H9 (cell line): Measurements from ENCODE around the gene DTNA. TPM values are rescaled to one million over a fixed set of nuclear protein-coding genes. Genes with fewer than 3 reads are reported as not detected.

Source experiments
- DNase-seq: peaks from one replicate; pipeline ENCODE4 v3.0.0-alpha.2; 2017
- H2AFZ ChIP-seq: one replicate; pipeline ENCODE4 v1.6.1; 2013; ENCODE audit warnings: mild to moderate bottlenecking, low read length, control low read depth, moderate library complexity
- H2AK5ac ChIP-seq: 2 replicates; pipeline ENCODE4 v1.6.1; 2013; ENCODE audit warnings: low read length, control low read depth, mixed read lengths; ENCODE audit not compliant: insufficient read length
- H2BK120ac ChIP-seq: one replicate; pipeline ENCODE4 v1.6.1; 2013; ENCODE audit warnings: low read depth, mild to moderate bottlenecking, low read length, control low read depth, inconsistent platforms; ENCODE audit not compliant: poor library complexity, severe bottlenecking
- H2BK12ac ChIP-seq: 2 replicates; pipeline ENCODE4 v1.6.1; 2013; ENCODE audit warnings: low read length, control low read depth, mixed read lengths, low read depth; ENCODE audit not compliant: insufficient read length
- H2BK15ac ChIP-seq: 2 replicates; pipeline ENCODE4 v1.6.1; 2013; ENCODE audit warnings: low read depth, low read length, control low read depth
- H2BK20ac ChIP-seq: one replicate; pipeline ENCODE4 v1.6.1; 2013; ENCODE audit warnings: low read depth, mild to moderate bottlenecking, low read length, control low read depth, inconsistent platforms; ENCODE audit not compliant: poor library complexity, severe bottlenecking
- H2BK5ac ChIP-seq: 2 replicates; pipeline ENCODE4 v1.6.1; 2013; ENCODE audit warnings: low read length, control low read depth, mixed read lengths; ENCODE audit not compliant: insufficient read length
- H3K14ac ChIP-seq: 2 replicates; pipeline ENCODE4 v1.6.1; 2013; ENCODE audit warnings: low read length, control low read depth; ENCODE audit not compliant: insufficient read depth
- H3K18ac ChIP-seq: 2 replicates; pipeline ENCODE4 v1.6.1; 2013; ENCODE audit warnings: low read depth, mild to moderate bottlenecking, mixed read lengths, low read length, control low read depth; ENCODE audit not compliant: insufficient read length
- H3K23ac ChIP-seq: 2 replicates; pipeline ENCODE4 v1.6.1; 2013; ENCODE audit warnings: low read length, control low read depth, mixed read lengths, low read depth; ENCODE audit not compliant: insufficient read length
- H3K23me2 ChIP-seq: 2 replicates; pipeline ENCODE4 v1.6.1; 2013; ENCODE audit warnings: low read depth, mild to moderate bottlenecking, mixed read lengths, low read length, control low read depth; ENCODE audit not compliant: insufficient read length, poor library complexity, severe bottlenecking
- H3K27ac ChIP-seq: 2 replicates; pipeline ENCODE4 v1.5.1; 2013; ENCODE audit warnings: low read length, control low read depth, mixed read lengths, low read depth; ENCODE audit not compliant: insufficient read length
- H3K27me3 ChIP-seq: 2 replicates; pipeline ENCODE4 v1.6.1; 2013; ENCODE audit warnings: low read length, control low read depth, inconsistent platforms; ENCODE audit not compliant: insufficient read depth
- H3K4ac ChIP-seq: 2 replicates; pipeline ENCODE4 v1.6.1; 2013; ENCODE audit warnings: low read depth, mild to moderate bottlenecking, control low read depth, inconsistent platforms, low read length, moderate library complexity
- H3K4me1 ChIP-seq: 2 replicates; pipeline ENCODE4 v1.6.1; 2013; ENCODE audit warnings: low read length, control low read depth, inconsistent platforms; ENCODE audit not compliant: insufficient read depth
- H3K4me2 ChIP-seq: 2 replicates; pipeline ENCODE4 v1.6.1; 2013; ENCODE audit warnings: low read length, control low read depth, mixed read lengths; ENCODE audit not compliant: insufficient read length, insufficient read depth
- H3K56ac ChIP-seq: 2 replicates; pipeline ENCODE4 v1.6.1; 2013; ENCODE audit warnings: low read depth, mild to moderate bottlenecking, mixed read lengths, low read length, control low read depth; ENCODE audit not compliant: insufficient read length
- H3K79me1 ChIP-seq: 2 replicates; pipeline ENCODE4 v1.6.1; 2013; ENCODE audit warnings: low read depth, mild to moderate bottlenecking, moderate library complexity, low read length, control low read depth, inconsistent platforms; ENCODE audit not compliant: insufficient read depth, poor library complexity, severe bottlenecking
- H3K79me2 ChIP-seq: 2 replicates; pipeline ENCODE4 v1.6.1; 2013; ENCODE audit warnings: low read length, control low read depth, inconsistent platforms; ENCODE audit not compliant: insufficient read depth
- H3K9ac ChIP-seq: 2 replicates; pipeline ENCODE4 v1.6.1; 2013; ENCODE audit warnings: low read length, control low read depth, mixed read lengths; ENCODE audit not compliant: insufficient read length; ENCODE audit errors: extremely low read depth
- H3K9me3 ChIP-seq: one replicate; pipeline ENCODE4 v1.6.1; 2013; ENCODE audit warnings: low read depth, low read length, inconsistent platforms; ENCODE audit not compliant: control insufficient read depth
- H3T11ph ChIP-seq: one replicate; pipeline ENCODE4 v1.6.1; 2013; ENCODE audit warnings: mild to moderate bottlenecking, low read length, control low read depth, inconsistent platforms
- H4K20me1 ChIP-seq: one replicate; pipeline ENCODE4 v1.6.1; 2013; ENCODE audit not compliant: control insufficient read depth, insufficient read length, insufficient read depth
- H4K5ac ChIP-seq: 2 replicates; pipeline ENCODE4 v1.6.1; 2013; ENCODE audit warnings: low read depth, mild to moderate bottlenecking, mixed read lengths, low read length, control low read depth; ENCODE audit not compliant: insufficient read length
- H4K8ac ChIP-seq: replicated peaks from 2 replicates; pipeline ENCODE4 v1.6.1; 2013; ENCODE audit warnings: low read length, control low read depth, mixed read lengths, low read depth; ENCODE audit not compliant: insufficient read length
- H4K91ac ChIP-seq: 2 replicates; pipeline ENCODE4 v1.6.1; 2013; ENCODE audit warnings: low read depth, mild to moderate bottlenecking, moderate library complexity, mixed read lengths, low read length, control low read depth; ENCODE audit not compliant: insufficient read length
- H3K27ac Mint-ChIP-seq, 3 experiments: 2 replicates in 2 of 3; 3 replicates in 1 of 3; pipeline ENCODE4 v1.8.0; 2020 to 2021; ENCODE audit warnings: mixed read lengths in 3 of 3, mild to moderate bottlenecking in 1 of 3, moderate library complexity in 1 of 3
- H3K27me3 Mint-ChIP-seq: 2 replicates; pipeline ENCODE4 v1.8.0; 2021; ENCODE audit warnings: low read depth, mild to moderate bottlenecking, moderate library complexity, mixed read lengths
- H3K36me3 Mint-ChIP-seq, 3 experiments: 2 replicates in 2 of 3; 3 replicates in 1 of 3; pipeline ENCODE4 v1.8.0; 2020 to 2021; ENCODE audit warnings: low read depth in 3 of 3, mixed read lengths in 3 of 3; ENCODE audit not compliant: insufficient read depth in 1 of 3
- H3K4me1 Mint-ChIP-seq, 2 experiments: 2 replicates each; pipeline ENCODE4 v1.8.0; 2020; ENCODE audit warnings: mixed read lengths in 2 of 2
- H3K4me3 Mint-ChIP-seq, 2 experiments: 2 replicates in 1 of 2; 3 replicates in 1 of 2; pipeline ENCODE4 v1.8.0; 2020 to 2021; ENCODE audit warnings: mild to moderate bottlenecking in 2 of 2, mixed read lengths in 2 of 2, moderate library complexity in 1 of 2
- H3K9me3 Mint-ChIP-seq, 2 experiments: 2 replicates in 1 of 2; 3 replicates in 1 of 2; pipeline ENCODE4 v1.8.0; 2020; ENCODE audit warnings: mild to moderate bottlenecking in 2 of 2, mixed read lengths in 2 of 2, moderate library complexity in 1 of 2
- CTCF ChIP-seq: fragments of 200-600 bp; sonication (generic); conservative IDR thresholded peaks from 3 replicates; pipeline ENCODE4 v1.8.0; 2021; ENCODE audit warnings: antibody characterized with exemption, mild to moderate bottlenecking
- WGBS: extraction: QIAGEN DNeasy Blood & Tissue Kit; methylation state at CpG from one replicate; pipeline ENCODE4 v1.1.7; 2013; ENCODE audit warnings: missing lambda C conversion rate, low lambda C conversion rate, mixed read lengths; ENCODE audit not compliant: insufficient read length; ENCODE audit errors: extremely low coverage; 5-methylcytosine and 5-hydroxymethylcytosine counted together
- total RNA-seq: library from RNA; stranded (reverse); gene quantifications from 2 replicates; pipeline ENCODE4 v1.2.1, GENCODE V29; 2021

Gene DTNA
- total RNA-seq, 1 experiment from 2014 or later = 25.5 TPM

- Histone ChIP-seq H3K9me3 (no peaks in the 10 kb centered on the region), H2BK5ac (no peak overlapping the region), H3K27ac (no peak overlapping the region), H4K20me1 (no peaks in the 10 kb centered on the region), H3K23ac (no peak overlapping the region), H3K4me2 (no peak overlapping the region), H3K23me2 (no peaks in the 10 kb centered on the region), H3K79me1 (no peaks in the 10 kb centered on the region), H3T11ph (no peak overlapping the region), H4K91ac (no peak overlapping the region), H2AK5ac (no peak overlapping the region), H2BK15ac (no peak overlapping the region), H3K79me2 (no peaks in the 10 kb centered on the region), H2BK20ac (no peak overlapping the region), H4K5ac (no peak overlapping the region), H2BK12ac (no peak overlapping the region), H3K27me3 (no peaks in the 10 kb centered on the region), H2AFZ (no peak overlapping the region), H2BK120ac (no peak overlapping the region), H3K4ac (no peak overlapping the region), H3K4me1 (no peaks in the 10 kb centered on the region), H4K8ac (no peak overlapping the region), H3K14ac (no peak overlapping the region), H3K56ac (no peak overlapping the region), H3K18ac (no peak overlapping the region), H3K9ac (no peak overlapping the region)
- H3K4me1 Mint-ChIP-seq = peaks cover 9 to 11% of the 10 kb centered on the region in 2 experiments; a peak in 2 of 4 replicates
- no peak for DNase-seq
- H3K9me3 Mint-ChIP-seq = no peaks in the 10 kb centered on the region
- no peak overlapping the region for H3K4me3 Mint-ChIP-seq
- H3K27me3 Mint-ChIP-seq = no peaks in the 10 kb centered on the region
- peak overlapping the region in 1 of 3 experiments; percentile 65; a peak in 1 of 7 replicates for H3K27ac Mint-ChIP-seq
- WGBS = no CpG with 5 or more reads among the region's 5 CpGs
- H3K36me3 Mint-ChIP-seq = no peaks in the 10 kb centered on the region
- no peak for TF ChIP-seq CTCF
Measured at GRCh38 chr18:34742891-34743341, 32.8 kb downstream of the DTNA start.
